Mesothelial cell of epicardium (in vitro differentiated cells): Measurements from ENCODE around the gene BNIP2. TPM values are rescaled to one million over a fixed set of nuclear protein-coding genes. Genes with fewer than 3 reads are reported as not detected.
"Not testable (repeated sequence)": the region's sequence is repeated elsewhere in the genome, so short reads cannot be mapped to it uniquely, and the experiment has no call there.

Experiments
- DNase-seq, 2 experiments: peaks; one replicate each; pipeline ENCODE4 v3.0.0; 2021; ENCODE audit warnings: low spot score in 2 of 2; ENCODE audit not compliant: unreplicated experiment in 2 of 2
- H3K27ac Mint-ChIP-seq: 2 replicates; pipeline ENCODE4 v1.8.0; 2021; ENCODE audit warnings: mixed read lengths
- H3K27me3 Mint-ChIP-seq: 2 replicates; pipeline ENCODE4 v1.8.0; 2021; ENCODE audit warnings: low read depth, mixed read lengths
- H3K36me3 Mint-ChIP-seq: 2 replicates; pipeline ENCODE4 v1.8.0; 2021; ENCODE audit warnings: mixed read lengths
- H3K4me1 Mint-ChIP-seq: 2 replicates; pipeline ENCODE4 v1.8.0; 2021; ENCODE audit warnings: mixed read lengths
- H3K4me3 Mint-ChIP-seq: 2 replicates; pipeline ENCODE4 v1.8.0; 2021; ENCODE audit warnings: mild to moderate bottlenecking, moderate library complexity, mixed read lengths
- H3K9me3 Mint-ChIP-seq: 2 replicates; pipeline ENCODE4 v1.8.0; 2021; ENCODE audit warnings: mixed read lengths
- CTCF ChIP-seq: fragments of 200-600 bp; sonication (generic); IDR thresholded peaks from one replicate; pipeline ENCODE4 v1.5.0; 2021; ENCODE audit warnings: antibody characterized with exemption; ENCODE audit not compliant: unreplicated experiment
- total RNA-seq: library from RNA; stranded (reverse); gene quantifications from 3 replicates; pipeline ENCODE4 v1.2.1, GENCODE V29; 2021

BNIP2 gene
- total RNA-seq, 1 donor from 2014 or later = 69.6 TPM

- no peak overlapping the region for H3K27ac Mint-ChIP-seq
- H3K9me3 Mint-ChIP-seq = peaks cover 16% of the 10 kb centered on the region
- peaks cover 8% of the 10 kb centered on the region for H3K4me1 Mint-ChIP-seq
- no peaks in the 10 kb centered on the region for H3K36me3 Mint-ChIP-seq
- TF ChIP-seq CTCF = no peak
- DNase-seq = no peak
- H3K4me3 Mint-ChIP-seq = no peak overlapping the region
- peaks cover 16% of the 10 kb centered on the region for H3K27me3 Mint-ChIP-seq
Measured at GRCh38 chr15:59707619-59708018, 18.5 kb upstream of the BNIP2 start.

GRCh38 chr15:59703979-59704796, 15.1 kb upstream of the BNIP2 start:
- no peak for TF ChIP-seq CTCF
- no peak for DNase-seq
- no peak overlapping the region for H3K27ac Mint-ChIP-seq
- H3K4me1 Mint-ChIP-seq = peaks cover 4% of the 10 kb centered on the region
- H3K36me3 Mint-ChIP-seq = no peaks in the 10 kb centered on the region
- H3K4me3 Mint-ChIP-seq = no peak overlapping the region
- H3K27me3 Mint-ChIP-seq = peaks cover 19% of the 10 kb centered on the region
- peaks cover 16% of the 10 kb centered on the region for H3K9me3 Mint-ChIP-seq

GRCh38 chr15:59702351-59702750, 13.2 kb upstream of the BNIP2 start:
- peaks cover 4% of the 10 kb centered on the region for H3K4me1 Mint-ChIP-seq
- H3K27me3 Mint-ChIP-seq = peaks cover 17% of the 10 kb centered on the region
- peaks cover 3% of the 10 kb centered on the region for H3K9me3 Mint-ChIP-seq
- H3K36me3 Mint-ChIP-seq = no peaks in the 10 kb centered on the region
- DNase-seq = no peak
- H3K4me3 Mint-ChIP-seq = no peak overlapping the region
- no peak overlapping the region for H3K27ac Mint-ChIP-seq
- TF ChIP-seq CTCF = no peak

GRCh38 chr15:59701880-59702279, 12.8 kb upstream of the BNIP2 start:
- Mint-ChIP-seq H3K4me3 (no peak overlapping the region), H3K27me3 (peaks cover 17% of the 10 kb centered on the region), H3K36me3 (no peaks in the 10 kb centered on the region), H3K4me1 (peaks cover 4% of the 10 kb centered on the region), H3K9me3 (no peaks in the 10 kb centered on the region), H3K27ac (no peak overlapping the region)
- no peak for TF ChIP-seq CTCF
- no peak for DNase-seq

GRCh38 chr15:59699810-59700431, 10.8 kb upstream of the BNIP2 start:
- no peaks in the 10 kb centered on the region for H3K9me3 Mint-ChIP-seq
- H3K27me3 Mint-ChIP-seq = peaks cover 12% of the 10 kb centered on the region
- peaks cover 4% of the 10 kb centered on the region for H3K4me1 Mint-ChIP-seq
- no peak for TF ChIP-seq CTCF
- no peaks in the 10 kb centered on the region for H3K36me3 Mint-ChIP-seq
- no peak for DNase-seq
- H3K4me3 Mint-ChIP-seq = no peak overlapping the region
- H3K27ac Mint-ChIP-seq = no peak overlapping the region

GRCh38 chr15:59698065-59698464, 8.9 kb upstream of the BNIP2 start:
- DNase-seq, H3K4me1 Mint-ChIP-seq, H3K36me3 Mint-ChIP-seq, H3K27me3 Mint-ChIP-seq, H3K4me3 Mint-ChIP-seq, H3K9me3 Mint-ChIP-seq, H3K27ac Mint-ChIP-seq: not testable (repeated sequence)
